Measurements from ENCODE around the gene CYB561A3. TPM values are rescaled to one million over a fixed set of nuclear protein-coding genes. Genes with fewer than 3 reads are reported as not detected.

Gene CYB561A3
- polyA plus RNA-seq, 2 of the 4 experiments (the other 2 are of a cell fraction), result 50.8 to 56.9 TPM

- TF ChIP-seq HMGXB4 (CRISPR knock-in tag; IDR thresholded peaks at IDR 0.05; ENCODE audit: borderline replicate concordance), result no peak
Observed at GRCh38 chr11:61370349-61371005, 8.8 kb upstream of the CYB561A3 start (continued).

DNA sequence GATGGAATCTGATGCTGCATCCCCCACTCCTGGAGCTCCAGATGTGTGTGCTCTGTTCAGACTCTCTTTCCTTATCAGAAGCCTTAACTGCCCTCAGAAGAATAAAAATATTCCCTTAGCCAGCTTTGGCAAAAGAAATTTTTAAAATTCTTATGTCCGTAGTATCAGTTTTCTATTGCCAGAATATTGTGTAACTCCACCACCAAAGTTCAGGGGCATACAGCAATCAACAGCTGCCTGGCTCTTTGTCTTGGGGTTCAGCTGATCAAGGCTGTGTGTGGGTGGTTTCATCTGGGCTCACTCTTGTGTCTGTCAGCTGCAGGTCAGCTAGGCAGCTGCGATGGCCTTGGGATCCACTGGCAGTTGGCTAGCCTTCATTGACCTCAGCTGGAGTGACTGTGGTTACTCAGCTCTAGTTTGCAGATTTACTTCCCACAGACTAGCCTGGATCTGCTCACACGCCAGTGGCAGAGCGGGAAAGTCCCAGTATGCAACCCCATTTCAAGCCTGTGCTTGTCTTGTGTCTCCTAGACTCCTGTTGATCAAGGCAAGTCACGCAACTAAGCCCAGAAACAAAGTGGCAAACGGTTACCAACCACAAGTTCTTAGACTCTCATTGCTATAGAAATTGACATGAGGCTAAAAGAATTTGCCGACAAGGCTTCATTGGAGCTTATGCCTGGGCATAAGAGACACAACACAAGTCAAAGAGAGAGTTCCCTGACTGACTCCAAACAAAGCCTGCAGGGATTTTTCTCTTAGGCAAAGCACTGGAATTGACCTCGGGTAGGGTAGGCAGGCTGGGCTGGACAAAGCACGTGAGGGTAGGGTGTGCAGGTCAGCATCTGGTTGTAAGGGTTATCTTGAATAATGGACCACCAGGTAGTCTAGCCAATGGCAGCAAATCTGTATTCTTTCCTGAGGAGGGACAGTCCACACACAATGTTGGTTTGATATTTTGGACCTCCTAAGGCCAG is 8.0 kb upstream of the CYB561A3 start:
- H3K9me3 ChIP-seq, result 0 out of 3 replicates have a peak, but pooled peaks cover 2% of the 10 kb centered on the region
- TF ChIP-seq TFCP2L1 (CRISPR knock-in tag; IDR thresholded peaks at IDR 0.05) (no peak), NR3C1 (IDR thresholded peaks at IDR 0.05) (no peak), ZSCAN20 (CRISPR knock-in tag; IDR thresholded peaks at IDR 0.05) (no peak), USF2 (IDR thresholded peaks at IDR 0.05) (no peak), FOXS1 (CRISPR knock-in tag; IDR thresholded peaks at IDR 0.05) (no peak), ELK1 (IDR thresholded peaks at IDR 0.05; ENCODE audit: low read depth, low read length) (no peak), RAD21 (conservative IDR thresholded peaks at IDR 0.05 in 1 of 2, IDR thresholded peaks at IDR 0.05 in 1 of 2) (no peak), MAFK (IDR thresholded peaks at IDR 0.05; ENCODE audit: partially characterized antibody) (no peak), JUN (IDR thresholded peaks at IDR 0.05) (no peak), BCL3 (IDR thresholded peaks at IDR 0.05) (no peak), RFX5 (IDR thresholded peaks at IDR 0.05) (no peak), RCOR1 (IDR thresholded peaks at IDR 0.05; ENCODE audit: low read depth, low read length) (no peak), POLR2A (IDR thresholded peaks at IDR 0.05; ENCODE audit: low read length) (no peak), EP300 (IDR thresholded peaks at IDR 0.05) (no peak), SMC3 (IDR thresholded peaks at IDR 0.05) (no peak)
- TF ChIP-seq, protein P1, sequence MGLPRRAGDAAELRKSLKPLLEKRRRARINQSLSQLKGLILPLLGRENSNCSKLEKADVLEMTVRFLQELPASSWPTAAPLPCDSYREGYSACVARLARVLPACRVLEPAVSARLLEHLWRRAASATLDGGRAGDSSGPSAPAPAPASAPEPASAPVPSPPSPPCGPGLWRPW (IDR thresholded peaks at IDR 0.05), result no peak
- WGBS (ENCODE audit: missing lambda C conversion rate), result 95% methylated on average over 9 of the region's 9 CpGs
- no peak overlapping the region for H3K4me3 ChIP-seq
- POLR2A ChIA-PET, result interaction anchor here (0.6 to 2.2 kb wide), 2 partner anchors 8 to 92 kb away, joined by 3 to 20 read pairs; partner anchors contain the start of genes CYB561A3 and TMEM138
- FAIRE-seq (no peak), DNase-seq (ENCODE audit: low read depth in 1 of 2, low spot score in 1 of 2) (no peak), ATAC-seq (no peak; a peak in 2 of 6 replicates)
- H3K4me2 ChIP-seq, result no peak overlapping the region
- H3K4me1 ChIP-seq, result no peaks in the 10 kb centered on the region
- CTCF ChIA-PET, result interaction anchor here (0.6 to 33.1 kb wide), 4 partner anchors 15 to 81 kb away, joined by 3 to 521 read pairs (median 186); partner anchors contain the start of genes DDB1, TKFC and TMEM216
- no peak overlapping the region for H3K27ac ChIP-seq

All from A549 (cell line).